Left lung (tissue), 10 donors: ENCODE results near the gene CEACAM7. TPM values are rescaled to one million over a fixed set of nuclear protein-coding genes. Genes with fewer than 3 reads are reported as not detected.

Source experiments
- ATAC-seq: fragments of 200-7000 bp; cut with Tn5 transposase; one replicate; pipeline ENCODE4 v1.9.1; 2020; ENCODE audit warnings: moderate library complexity
- DNase-seq, 4 donors: peaks; one replicate each; pipeline ENCODE4 v3.0.0-alpha.2; 2013 to 2020
- H3K27ac ChIP-seq, 2 donors: fragments of 200-600 bp; sonication (generic) in 1 of 2; one replicate each; pipeline versions ENCODE4 v1.5.0 to v1.8.0; 2020 to 2021
- H3K27me3 ChIP-seq, 2 donors: fragments of 200-600 bp; sonication (generic) in 1 of 2; one replicate each; pipeline versions ENCODE4 v1.5.0 to v1.8.0; 2020 to 2021
- H3K36me3 ChIP-seq, 2 donors: fragments of 200-600 bp; sonication (generic) in 1 of 2; one replicate each; pipeline versions ENCODE4 v1.5.0 to v1.8.0; 2020 to 2021
- H3K4me1 ChIP-seq, 2 donors: fragments of 200-600 bp; one replicate each; pipeline ENCODE4 v1.8.0; 2021
- H3K4me3 ChIP-seq, 2 donors: fragments of 200-600 bp; sonication (generic) in 1 of 2; one replicate each; pipeline versions ENCODE4 v1.5.0 to v1.8.0; 2020 to 2021; ENCODE audit warnings: mild to moderate bottlenecking in 1 of 2
- H3K9me3 ChIP-seq, 2 donors: fragments of 200-600 bp; sonication (generic) in 1 of 2; one replicate each; pipeline versions ENCODE4 v1.5.0 to v1.8.0; 2020 to 2021
- intact Hi-C, 2 donors: fragments of 100-400 bp; cut with DNase I; formaldehyde crosslinking; loops; one replicate each; pipeline versions ENCODE4 v1.11.2 to v1.14.2; 2022
- polyA plus RNA-seq, 6 donors: library from polyadenylated mRNA; unstranded; fragments of 120-200 nt; gene quantifications; one replicate each; pipeline ENCODE4 v1.2.1, GENCODE V29; 2013; ENCODE audit not compliant: insufficient read length in 6 of 6
- total RNA-seq, 2 donors: library from RNA; stranded (reverse); fragmentation: NEBNext Ultra II Directional; extraction: Animal tissue kit (Norgen Biotek cat#: 25700); gene quantifications; one replicate each; pipeline ENCODE4 v1.2.1, GENCODE V29; 2021
- TF ChIP-seq, protein P1 (sequence below), 2 donors: fragments of 200-600 bp; sonication (generic) in 1 of 2; IDR thresholded peaks; one replicate each; pipeline versions ENCODE4 v1.5.0 to v1.8.0; 2021; ENCODE audit warnings: antibody characterized with exemption in 2 of 2
- donor health status: DM: no; HTN: yes; CAD: no.
- donor health status: DM: no; HTN: no; CAD: no.

Gene CEACAM7
- total and polyA plus RNA-seq, 8 donors: 0.09 to 0.44 (median 0.15) TPM; not detected in 2

DNA sequence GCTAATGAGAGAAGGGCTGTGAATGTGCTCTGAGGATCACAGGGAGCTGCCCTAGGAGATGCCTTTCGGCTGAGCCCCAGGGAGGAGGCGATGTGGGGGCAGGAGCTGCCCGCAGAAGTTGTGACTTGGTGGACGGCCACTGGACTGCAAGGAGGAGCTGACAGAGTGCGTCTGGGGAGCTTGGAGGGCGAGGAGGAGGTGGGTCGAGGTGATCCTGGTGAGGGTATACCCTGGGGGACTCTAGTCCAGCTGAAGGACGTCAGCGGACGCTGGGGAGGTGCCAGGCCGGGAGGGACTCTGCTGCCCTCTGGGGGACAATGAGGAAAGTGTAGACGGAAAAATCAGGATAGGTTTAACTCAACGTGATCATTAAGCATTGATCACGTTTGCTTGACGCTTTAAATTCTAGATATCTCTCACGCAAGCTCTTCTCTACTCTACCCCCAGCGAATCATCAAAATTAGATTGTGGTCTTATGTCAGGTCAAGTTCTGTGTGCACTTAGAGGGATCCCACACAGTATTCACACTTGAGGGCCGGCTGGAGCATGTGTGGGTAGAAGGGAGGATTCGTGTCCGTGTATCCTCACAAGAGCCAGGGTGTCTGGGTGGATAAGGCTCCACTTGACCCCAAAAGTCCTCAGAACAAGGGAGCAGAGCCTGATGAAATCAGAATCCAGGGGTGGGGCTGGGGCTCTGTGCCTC, 3.3 kb upstream of the CEACAM7 start:
- TF ChIP-seq, protein P1, sequence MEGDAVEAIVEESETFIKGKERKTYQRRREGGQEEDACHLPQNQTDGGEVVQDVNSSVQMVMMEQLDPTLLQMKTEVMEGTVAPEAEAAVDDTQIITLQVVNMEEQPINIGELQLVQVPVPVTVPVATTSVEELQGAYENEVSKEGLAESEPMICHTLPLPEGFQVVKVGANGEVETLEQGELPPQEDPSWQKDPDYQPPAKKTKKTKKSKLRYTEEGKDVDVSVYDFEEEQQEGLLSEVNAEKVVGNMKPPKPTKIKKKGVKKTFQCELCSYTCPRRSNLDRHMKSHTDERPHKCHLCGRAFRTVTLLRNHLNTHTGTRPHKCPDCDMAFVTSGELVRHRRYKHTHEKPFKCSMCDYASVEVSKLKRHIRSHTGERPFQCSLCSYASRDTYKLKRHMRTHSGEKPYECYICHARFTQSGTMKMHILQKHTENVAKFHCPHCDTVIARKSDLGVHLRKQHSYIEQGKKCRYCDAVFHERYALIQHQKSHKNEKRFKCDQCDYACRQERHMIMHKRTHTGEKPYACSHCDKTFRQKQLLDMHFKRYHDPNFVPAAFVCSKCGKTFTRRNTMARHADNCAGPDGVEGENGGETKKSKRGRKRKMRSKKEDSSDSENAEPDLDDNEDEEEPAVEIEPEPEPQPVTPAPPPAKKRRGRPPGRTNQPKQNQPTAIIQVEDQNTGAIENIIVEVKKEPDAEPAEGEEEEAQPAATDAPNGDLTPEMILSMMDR (IDR thresholded peaks at IDR 0.05): peak; percentile 51 to 54
- Histone ChIP-seq H3K27me3 (peaks cover 0 to 51% of the 10 kb centered on the region in 2 donors), H3K27ac (no peak overlapping the region), H3K36me3 (no peaks in the 10 kb centered on the region), H3K4me3 (no peak overlapping the region), H3K4me1 (no peaks in the 10 kb centered on the region), H3K9me3 (peaks cover 0 to 10% of the 10 kb centered on the region in 2 donors)
- ATAC-seq (peak; percentile 82), DNase-seq (peak in 1 of 4 donors; percentile 5)
- intact Hi-C loops: no loop called here

DNA sequence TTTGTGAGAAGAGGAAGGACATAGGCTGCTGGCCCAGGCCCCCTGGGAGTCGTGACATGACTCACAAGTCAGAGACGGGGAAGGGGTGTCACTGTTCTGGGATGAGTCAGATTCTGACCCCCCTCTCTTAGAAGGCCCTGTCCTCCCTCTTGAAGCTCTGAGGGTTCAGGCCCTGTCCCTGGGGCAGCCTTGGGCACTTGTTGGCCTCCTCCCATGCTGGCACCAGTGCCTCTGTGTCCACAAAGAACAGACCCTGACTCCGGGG, 2.7 kb upstream of the CEACAM7 start:
- ATAC-seq (no peak), DNase-seq (no peak)
- Histone ChIP-seq H3K4me3 (no peak overlapping the region), H3K27me3 (peaks cover 0 to 49% of the 10 kb centered on the region in 2 donors), H3K9me3 (peaks cover 0 to 10% of the 10 kb centered on the region in 2 donors), H3K36me3 (no peaks in the 10 kb centered on the region), H3K4me1 (no peaks in the 10 kb centered on the region), H3K27ac (no peak overlapping the region)
- TF ChIP-seq, protein P1 (IDR thresholded peaks at IDR 0.05): no peak
- intact Hi-C loops: no loop called here

DNA sequence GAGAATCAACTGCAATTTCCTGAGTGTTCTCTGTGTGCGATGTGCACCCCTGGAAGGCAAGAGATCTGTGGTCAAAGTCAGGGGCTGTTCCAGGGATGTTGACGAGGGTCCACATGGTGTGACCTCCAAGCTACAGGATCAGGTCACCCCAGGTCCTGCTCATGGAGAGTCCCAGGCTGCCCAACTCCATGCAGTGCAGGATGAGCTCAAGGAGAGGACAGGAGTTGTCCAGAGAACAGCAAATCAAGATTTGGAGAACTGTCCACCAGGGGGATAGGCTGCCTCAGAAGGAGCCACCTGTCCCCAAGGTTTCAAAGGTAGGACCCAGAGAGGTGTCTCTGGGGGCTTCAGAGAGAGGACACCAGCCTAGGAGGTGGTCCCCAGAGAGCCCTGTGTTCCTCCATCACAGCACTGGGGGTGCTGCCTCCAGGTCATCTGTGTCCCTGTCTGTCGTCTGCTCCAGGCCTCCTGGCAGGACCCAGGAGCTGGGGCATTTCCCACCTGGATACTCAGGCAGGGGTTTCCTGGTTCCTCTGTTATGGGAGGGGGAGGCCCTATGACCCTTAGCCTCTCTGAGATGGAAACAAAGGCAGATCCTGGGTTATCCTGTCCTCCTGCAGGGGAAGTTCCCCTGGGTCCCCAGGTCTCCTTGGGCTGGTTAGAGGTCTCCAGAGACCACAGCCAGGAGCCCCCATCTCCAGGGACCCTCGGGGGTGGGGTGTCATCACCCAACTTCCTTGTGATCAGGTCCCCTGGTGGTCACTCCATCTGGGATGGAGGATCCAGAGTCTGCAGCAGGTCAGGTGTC, 2.1 kb upstream of the CEACAM7 start:
- TF ChIP-seq, protein P1 (IDR thresholded peaks at IDR 0.05): no peak
- ATAC-seq: no peak
- Histone ChIP-seq H3K27ac (no peak overlapping the region), H3K9me3 (peaks cover 0 to 10% of the 10 kb centered on the region in 2 donors), H3K4me1 (no peaks in the 10 kb centered on the region), H3K4me3 (no peak overlapping the region), H3K27me3 (peaks cover 0 to 53% of the 10 kb centered on the region in 2 donors), H3K36me3 (no peaks in the 10 kb centered on the region)
- intact Hi-C loops: no loop called here
- no peak for DNase-seq

DNA sequence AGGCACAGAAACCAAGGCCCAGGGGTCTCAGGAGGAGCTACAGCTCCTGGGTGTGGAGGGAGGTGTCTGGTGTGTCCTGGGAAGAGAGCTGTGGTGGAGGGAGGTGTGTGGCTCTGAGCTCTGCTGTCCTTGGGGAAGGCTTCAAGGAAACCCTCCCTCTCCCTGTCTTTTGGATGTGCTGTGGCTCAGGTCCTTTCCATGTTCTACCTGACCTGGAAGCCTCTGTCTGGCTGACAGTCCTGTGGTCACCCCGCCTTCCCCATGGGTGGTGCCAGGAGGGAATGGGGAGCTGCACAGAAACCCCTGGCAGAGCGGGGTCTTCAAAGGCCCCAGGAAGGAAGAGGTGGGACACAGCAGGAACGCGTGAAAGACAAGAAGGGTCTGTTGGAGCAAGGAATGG, 617 bp upstream of the CEACAM7 start:
- Histone ChIP-seq H3K27ac (no peak overlapping the region), H3K4me1 (no peaks in the 10 kb centered on the region), H3K36me3 (no peaks in the 10 kb centered on the region), H3K27me3 (peaks cover 0 to 59% of the 10 kb centered on the region in 2 donors), H3K4me3 (no peak overlapping the region), H3K9me3 (peaks cover 0 to 10% of the 10 kb centered on the region in 2 donors)
- intact Hi-C loops: no loop called here
- no peak for ATAC-seq
- TF ChIP-seq, protein P1 (IDR thresholded peaks at IDR 0.05): no peak
- no peak for DNase-seq

DNA sequence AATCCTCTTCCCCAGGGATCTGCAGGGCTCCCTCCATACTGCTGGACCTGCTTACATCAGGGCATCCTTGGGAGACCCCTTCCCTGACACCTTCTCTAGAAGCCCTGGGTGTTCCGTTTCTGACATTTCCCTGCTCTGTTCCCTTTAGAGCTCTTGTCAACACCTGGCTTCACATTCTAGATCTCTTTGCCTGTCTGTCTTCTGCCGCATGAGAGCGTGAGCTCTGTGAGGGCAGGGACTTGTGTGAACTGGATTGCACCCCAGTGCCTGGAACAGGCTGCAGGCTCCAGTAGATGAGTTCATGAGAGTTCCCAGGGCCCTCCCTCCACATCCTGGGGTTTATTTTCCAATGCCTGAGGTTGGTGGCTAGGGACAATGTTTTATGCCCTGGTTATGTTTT, 651 bp downstream of the CEACAM7 start:
- peaks cover 0 to 2% of the 10 kb centered on the region in 2 donors for H3K9me3 ChIP-seq
- H3K27me3 ChIP-seq: peaks cover 0 to 65% of the 10 kb centered on the region in 2 donors
- no peak overlapping the region for H3K27ac ChIP-seq
- no peak overlapping the region for H3K4me3 ChIP-seq
- ATAC-seq: no peak
- H3K36me3 ChIP-seq: no peaks in the 10 kb centered on the region
- intact Hi-C loops: no loop called here
- TF ChIP-seq, protein P1 (IDR thresholded peaks at IDR 0.05): no peak
- no peaks in the 10 kb centered on the region for H3K4me1 ChIP-seq
- DNase-seq: no peak
